Body of pancreas (tissue), 4 donors: ENCODE results near the gene DAPP1. TPM values are rescaled to one million over a fixed set of nuclear protein-coding genes. Genes with fewer than 3 reads are reported as not detected.
A peak's percentile ranks its signal among the peaks of the same experiment; 100 is the strongest.

Source experiments
- ATAC-seq: fragments of 150-250 bp; one replicate; pipeline ENCODE4 v1.9.1; 2016
- DNase-seq, 4 donors: peaks; one replicate each; pipeline ENCODE4 v3.0.0-alpha.2; 2019
- H3K27ac ChIP-seq, 4 donors: fragments of 200-600 bp; sonication (generic); 1 replicate in 3 of 4; 2 replicates in 1 of 4; pipeline versions ENCODE4 v1.5.1 to v1.6.1; 2016 to 2019; ENCODE audit warnings: mild to moderate bottlenecking in 1 of 4, mixed read lengths in 1 of 4, moderate library complexity in 1 of 4
- H3K27me3 ChIP-seq, 2 donors: fragments of 200-600 bp; sonication (generic); one replicate each; pipeline ENCODE4 v1.6.0; 2016; ENCODE audit warnings: mild to moderate bottlenecking in 1 of 2
- H3K36me3 ChIP-seq, 2 donors: fragments of 200-600 bp; sonication (generic); replicated peaks in 1 of 2; 2 replicates each; pipeline ENCODE4 v1.5.1; 2016; ENCODE audit warnings: low read depth in 2 of 2; ENCODE audit not compliant: insufficient read depth in 1 of 2
- H3K4me1 ChIP-seq: fragments of 200-600 bp; sonication (generic); one replicate; pipeline ENCODE4 v1.6.0; 2016
- H3K4me3 ChIP-seq, 2 donors: fragments of 200-600 bp; sonication (generic); 1 replicate in 1 of 2; 2 replicates in 1 of 2; pipeline ENCODE4 v1.5.1; 2016 to 2019
- H3K9me3 ChIP-seq, 3 donors: fragments of 200-600 bp; sonication (generic); 1 replicate in 2 of 3; 2 replicates in 1 of 3; pipeline ENCODE4 v1.5.1; 2016
- CTCF ChIP-seq, 7 experiments: fragments of 450-650 bp in 4 of 7; fragments of 200-600 bp in 3 of 7; sonication (generic) in 3 of 7; IDR thresholded peaks; one replicate each; pipeline ENCODE4 v1.5.1; 2016 to 2019; ENCODE audit warnings: antibody characterized with exemption in 7 of 7
- POLR2A ChIP-seq, 3 donors: fragments of 450-650 bp; IDR thresholded peaks; one replicate each; pipeline ENCODE4 v1.6.1; 2016; ENCODE audit warnings: antibody characterized with exemption in 3 of 3, mild to moderate bottlenecking in 2 of 3
- WGBS, 2 donors: methylation state at CpG; one replicate each; pipeline ENCODE4 v1.1.5; 2017; 5-methylcytosine and 5-hydroxymethylcytosine counted together
- intact Hi-C: fragments of 100-400 bp; cut with DNase I; formaldehyde crosslinking; loops from one replicate; pipeline ENCODE4 v1.15.1; 2023
- total RNA-seq, 2 donors: library from RNA; depleted of rRNA; stranded (reverse); fragments of >200 nt; gene quantifications; one replicate each; pipeline ENCODE4 v1.1.0, GENCODE V29; 2016

Gene DAPP1
- total RNA-seq, 2 donors from 2014 or later = 1.3 to 2.3 TPM

- H3K27me3 ChIP-seq = no peaks in the 10 kb centered on the region
- ATAC-seq (no peak), DNase-seq (no peak)
- no peaks in the 10 kb centered on the region for H3K36me3 ChIP-seq
- intact Hi-C loops = no loop called here
- peaks cover 20% of the 10 kb centered on the region for H3K4me1 ChIP-seq
- no peak overlapping the region for H3K4me3 ChIP-seq
- TF ChIP-seq CTCF (IDR thresholded peaks at IDR 0.05) = no peak
- no peak for TF ChIP-seq POLR2A (IDR thresholded peaks at IDR 0.05)
- peak overlapping the region in 1 of 4 donors; percentile 16 for H3K27ac ChIP-seq
- no peaks in the 10 kb centered on the region for H3K9me3 ChIP-seq
- 10 to 21% methylated on average over 3 of the region's 3 CpGs for WGBS, 2 donors
Observed at GRCh38 chr4:99832758-99833157, 16.1 kb downstream of the DAPP1 start.

GRCh38 chr4:99833756-99834155, 17.1 kb downstream of the DAPP1 start:
- 64 to 65% methylated on average over 5 of the region's 5 CpGs for WGBS, 2 donors
- no peak for ATAC-seq
- no peaks in the 10 kb centered on the region for H3K9me3 ChIP-seq
- H3K27ac ChIP-seq = no peak overlapping the region
- H3K4me1 ChIP-seq = peaks cover 20% of the 10 kb centered on the region
- no peaks in the 10 kb centered on the region for H3K27me3 ChIP-seq
- intact Hi-C loops = no loop called here
- no peak overlapping the region for H3K4me3 ChIP-seq
- no peak for TF ChIP-seq CTCF (IDR thresholded peaks at IDR 0.05)
- TF ChIP-seq POLR2A (IDR thresholded peaks at IDR 0.05) = no peak
- no peak for DNase-seq
- H3K36me3 ChIP-seq = no peaks in the 10 kb centered on the region

- Histone ChIP-seq H3K27ac (no peak overlapping the region), H3K27me3 (no peaks in the 10 kb centered on the region), H3K4me1 (peaks cover 20% of the 10 kb centered on the region), H3K9me3 (no peaks in the 10 kb centered on the region), H3K36me3 (no peaks in the 10 kb centered on the region), H3K4me3 (no peak overlapping the region)
- ATAC-seq (no peak), DNase-seq (no peak)
- WGBS, 2 donors = 88 to 96% methylated on average over 7 of the region's 7 CpGs
- no peak for TF ChIP-seq CTCF (IDR thresholded peaks at IDR 0.05)
- TF ChIP-seq POLR2A (IDR thresholded peaks at IDR 0.05) = no peak
- intact Hi-C loops = no loop called here
Observed at GRCh38 chr4:99834569-99834968, 17.9 kb downstream of the DAPP1 start.

- no peak overlapping the region for H3K27ac ChIP-seq
- no peaks in the 10 kb centered on the region for H3K9me3 ChIP-seq
- DNase-seq (no peak), ATAC-seq (no peak)
- H3K27me3 ChIP-seq = no peaks in the 10 kb centered on the region
- intact Hi-C loops = no loop called here
- 50 to 93% methylated on average over 2 of the region's 2 CpGs for WGBS, 2 donors
- peaks cover 20% of the 10 kb centered on the region for H3K4me1 ChIP-seq
- no peak for TF ChIP-seq CTCF (IDR thresholded peaks at IDR 0.05)
- TF ChIP-seq POLR2A (IDR thresholded peaks at IDR 0.05) = no peak
- H3K4me3 ChIP-seq = no peak overlapping the region
- H3K36me3 ChIP-seq = no peaks in the 10 kb centered on the region
Observed at GRCh38 chr4:99835942-99836341, 19.3 kb downstream of the DAPP1 start.

- H3K9me3 ChIP-seq = no peaks in the 10 kb centered on the region
- H3K4me3 ChIP-seq = no peak overlapping the region
- WGBS, 2 donors = 44 to 53% methylated on average over 2 of the region's 2 CpGs
- no peak overlapping the region for H3K27ac ChIP-seq
- no peaks in the 10 kb centered on the region for H3K27me3 ChIP-seq
- no peak for DNase-seq
- peaks cover 1% of the 10 kb centered on the region for H3K4me1 ChIP-seq
- intact Hi-C loops = no loop called here
- no peaks in the 10 kb centered on the region for H3K36me3 ChIP-seq
- TF ChIP-seq POLR2A (IDR thresholded peaks at IDR 0.05) (no peak), CTCF (IDR thresholded peaks at IDR 0.05) (no peak)
- ATAC-seq = no peak
Observed at GRCh38 chr4:99838927-99839326, 22.3 kb downstream of the DAPP1 start.
